Panc1 (cell line): ENCODE data around the gene SGO2.

Experiments
- POLR2AphosphoS5 ChIP-seq: IDR thresholded peaks from 2 replicates; pipeline ENCODE4 v1.6.1; 2012; ENCODE audit warnings: mild to moderate bottlenecking, low read depth, low read length, moderate library complexity
- TF ChIP-seq, protein P1 (sequence below): fragments of 450-650 bp; IDR thresholded peaks from 2 replicates; pipeline ENCODE4 v1.5.1; 2017; ENCODE audit warnings: mild to moderate bottlenecking

DNA sequence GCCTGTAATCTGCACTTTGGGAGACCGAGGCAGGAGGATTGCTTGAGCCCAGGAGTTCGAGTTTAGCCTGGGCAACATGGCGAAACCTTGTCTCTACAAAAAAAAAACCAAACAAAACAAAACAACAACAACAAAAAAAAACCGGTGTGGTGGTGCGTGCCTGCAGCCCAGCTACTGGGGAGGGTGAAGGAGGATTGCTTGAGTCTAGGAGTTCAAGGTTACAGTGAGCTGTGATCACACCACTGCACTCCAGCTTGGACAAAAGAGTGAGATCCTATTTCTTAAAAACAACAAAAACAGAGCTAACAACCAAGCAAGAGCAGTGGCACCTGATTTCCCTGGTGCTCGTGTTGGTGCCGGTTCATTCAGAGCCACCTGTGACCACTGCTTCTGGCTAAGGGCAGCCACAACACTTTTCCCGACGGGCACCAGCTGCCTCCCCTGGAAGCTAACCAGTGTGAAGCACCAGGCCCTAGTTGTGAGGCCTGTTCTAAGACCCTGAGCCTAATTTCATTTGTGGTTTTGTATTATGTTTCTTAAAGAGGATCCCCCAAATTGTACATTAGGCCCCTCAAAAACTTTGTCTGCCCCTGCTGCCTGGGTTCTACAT lies 61.1 kb downstream of the SGO2 start:
- TF ChIP-seq, protein P1, sequence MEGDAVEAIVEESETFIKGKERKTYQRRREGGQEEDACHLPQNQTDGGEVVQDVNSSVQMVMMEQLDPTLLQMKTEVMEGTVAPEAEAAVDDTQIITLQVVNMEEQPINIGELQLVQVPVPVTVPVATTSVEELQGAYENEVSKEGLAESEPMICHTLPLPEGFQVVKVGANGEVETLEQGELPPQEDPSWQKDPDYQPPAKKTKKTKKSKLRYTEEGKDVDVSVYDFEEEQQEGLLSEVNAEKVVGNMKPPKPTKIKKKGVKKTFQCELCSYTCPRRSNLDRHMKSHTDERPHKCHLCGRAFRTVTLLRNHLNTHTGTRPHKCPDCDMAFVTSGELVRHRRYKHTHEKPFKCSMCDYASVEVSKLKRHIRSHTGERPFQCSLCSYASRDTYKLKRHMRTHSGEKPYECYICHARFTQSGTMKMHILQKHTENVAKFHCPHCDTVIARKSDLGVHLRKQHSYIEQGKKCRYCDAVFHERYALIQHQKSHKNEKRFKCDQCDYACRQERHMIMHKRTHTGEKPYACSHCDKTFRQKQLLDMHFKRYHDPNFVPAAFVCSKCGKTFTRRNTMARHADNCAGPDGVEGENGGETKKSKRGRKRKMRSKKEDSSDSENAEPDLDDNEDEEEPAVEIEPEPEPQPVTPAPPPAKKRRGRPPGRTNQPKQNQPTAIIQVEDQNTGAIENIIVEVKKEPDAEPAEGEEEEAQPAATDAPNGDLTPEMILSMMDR: no peak
- no peak for TF ChIP-seq POLR2AphosphoS5
